Activated T-cell treated with anti-CD3 and anti-CD28 coated beads, Interleukin-2, amount 50 U/mL, for 24 hours (primary cell): ENCODE results near the gene SFMBT1.
A peak's percentile ranks its signal among the peaks of the same experiment; 100 is the strongest.
"Not testable (repeated sequence)": the region's sequence is repeated elsewhere in the genome, so short reads cannot be mapped to it uniquely, and the experiment has no call there.

Experiments
- DNase-seq: peaks from one replicate; pipeline ENCODE4 v3.0.0-alpha.2; 2020
- H3K27ac Mint-ChIP-seq: 2 replicates; pipeline ENCODE4 v1.8.0; 2020; ENCODE audit warnings: mild to moderate bottlenecking, mixed read lengths
- H3K27me3 Mint-ChIP-seq: 2 replicates; pipeline ENCODE4 v1.8.0; 2020; ENCODE audit warnings: mixed read lengths
- H3K36me3 Mint-ChIP-seq: 2 replicates; pipeline ENCODE4 v1.8.0; 2020; ENCODE audit warnings: low read depth, mixed read lengths
- H3K4me1 Mint-ChIP-seq: 2 replicates; pipeline ENCODE4 v1.8.0; 2020; ENCODE audit warnings: low read depth, mixed read lengths
- H3K4me3 Mint-ChIP-seq: 2 replicates; pipeline ENCODE4 v1.8.0; 2020; ENCODE audit warnings: mild to moderate bottlenecking, moderate library complexity, mixed read lengths
- H3K9me3 Mint-ChIP-seq: 2 replicates; pipeline ENCODE4 v1.8.0; 2020; ENCODE audit warnings: mixed read lengths

The SFMBT1 gene

GRCh38 chr3:53062905-53063304, 17.0 kb upstream of the SFMBT1 start:
- Mint-ChIP-seq H3K27ac (no peak overlapping the region), H3K9me3 (no peaks in the 10 kb centered on the region), H3K4me3 (no peak overlapping the region), H3K27me3 (no peaks in the 10 kb centered on the region), H3K4me1 (no peaks in the 10 kb centered on the region), H3K36me3 (no peaks in the 10 kb centered on the region)
- DNase-seq = no peak

DNA sequence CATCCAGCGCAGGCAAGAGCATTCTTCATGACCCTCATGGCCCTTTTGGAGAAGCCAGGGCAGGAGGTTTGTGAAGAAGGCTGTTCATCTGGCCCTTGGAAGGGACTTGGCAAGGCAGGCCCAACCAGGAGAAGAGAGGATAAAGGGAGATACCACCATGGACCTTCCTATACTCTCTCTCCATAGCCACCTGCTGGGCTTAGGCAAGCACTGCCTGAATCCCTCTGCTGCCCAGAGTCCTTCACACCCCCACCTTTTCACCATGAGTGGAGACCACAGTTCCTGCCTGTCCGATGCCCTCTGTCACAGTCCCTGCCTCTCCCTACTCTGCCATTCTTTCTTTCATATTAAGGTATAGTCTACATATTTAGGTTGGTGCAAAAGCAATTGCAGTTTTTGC, 10.6 kb upstream of the SFMBT1 start:
- DNase-seq = no peak
- Mint-ChIP-seq H3K27ac (no peak overlapping the region), H3K27me3 (no peaks in the 10 kb centered on the region), H3K36me3 (no peaks in the 10 kb centered on the region), H3K4me3 (no peak overlapping the region), H3K9me3 (no peaks in the 10 kb centered on the region), H3K4me1 (no peaks in the 10 kb centered on the region)

GRCh38 chr3:53054233-53054632, 8.4 kb upstream of the SFMBT1 start:
- H3K4me1 Mint-ChIP-seq, DNase-seq, H3K27me3 Mint-ChIP-seq, H3K36me3 Mint-ChIP-seq, H3K27ac Mint-ChIP-seq, H3K4me3 Mint-ChIP-seq, H3K9me3 Mint-ChIP-seq: not testable (repeated sequence)

DNA sequence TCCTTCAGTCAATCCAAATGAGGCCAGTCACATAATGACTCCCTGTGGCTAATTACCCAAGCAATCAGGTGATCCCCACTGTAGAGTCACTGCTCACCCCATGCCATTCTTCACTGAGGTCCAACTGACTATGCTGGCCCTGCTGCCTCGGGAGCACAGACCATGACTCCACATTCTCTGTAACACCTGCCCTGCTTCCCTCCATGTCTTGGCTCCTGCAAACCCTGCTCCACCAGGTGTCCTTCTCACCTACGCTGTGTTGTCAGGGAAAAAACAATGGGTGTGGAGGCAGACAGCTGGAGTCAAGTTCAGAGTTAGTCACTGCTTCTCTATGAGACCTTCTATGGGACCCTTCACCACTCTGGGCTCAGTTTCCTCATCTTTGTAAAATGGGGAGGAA, 6.1 kb upstream of the SFMBT1 start:
- DNase-seq = no peak
- H3K4me3 Mint-ChIP-seq = no peak overlapping the region
- no peaks in the 10 kb centered on the region for H3K27me3 Mint-ChIP-seq
- H3K4me1 Mint-ChIP-seq = peaks cover 7% of the 10 kb centered on the region
- no peaks in the 10 kb centered on the region for H3K36me3 Mint-ChIP-seq
- H3K9me3 Mint-ChIP-seq = no peaks in the 10 kb centered on the region
- H3K27ac Mint-ChIP-seq = no peak overlapping the region

DNA sequence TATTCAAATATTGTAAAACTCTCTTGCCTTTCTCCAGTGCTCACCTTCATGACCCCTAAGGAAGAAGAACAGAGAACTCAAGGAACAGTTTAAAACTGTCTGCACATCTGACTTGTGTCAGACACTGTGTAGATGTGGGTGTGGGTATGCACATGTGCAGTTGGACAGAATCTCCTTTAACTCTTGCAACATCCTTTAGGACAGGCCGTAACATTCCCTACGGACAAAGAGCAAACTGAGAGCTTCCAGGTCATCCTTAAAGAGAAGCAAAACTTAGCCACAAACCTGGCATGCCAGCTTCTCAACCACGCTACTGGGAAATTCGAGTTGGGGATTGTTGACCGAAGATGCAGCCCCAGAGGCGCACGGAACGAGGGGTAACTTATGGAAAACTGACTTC, 4.1 kb upstream of the SFMBT1 start:
- no peaks in the 10 kb centered on the region for H3K27me3 Mint-ChIP-seq
- H3K4me1 Mint-ChIP-seq = peaks cover 11% of the 10 kb centered on the region
- H3K27ac Mint-ChIP-seq = no peak overlapping the region
- DNase-seq = no peak
- H3K9me3 Mint-ChIP-seq = no peaks in the 10 kb centered on the region
- no peaks in the 10 kb centered on the region for H3K36me3 Mint-ChIP-seq
- H3K4me3 Mint-ChIP-seq = no peak overlapping the region

GRCh38 chr3:53046171-53047170, 598 bp upstream of the SFMBT1 start:
- Mint-ChIP-seq H3K36me3 (peaks cover 5% of the 10 kb centered on the region), H3K27me3 (no peaks in the 10 kb centered on the region), H3K4me1 (peaks cover 39% of the 10 kb centered on the region), H3K4me3 (peak overlapping the region; percentile 70), H3K27ac (peak overlapping the region; percentile 66), H3K9me3 (no peaks in the 10 kb centered on the region)
- DNase-seq = peak; percentile 80

- H3K27me3 Mint-ChIP-seq = no peaks in the 10 kb centered on the region
- no peaks in the 10 kb centered on the region for H3K9me3 Mint-ChIP-seq
- H3K4me3 Mint-ChIP-seq = peak overlapping the region; percentile 94
- DNase-seq = peak; percentile 69
- peaks cover 5% of the 10 kb centered on the region for H3K36me3 Mint-ChIP-seq
- H3K27ac Mint-ChIP-seq = peak overlapping the region; percentile 96
- peaks cover 52% of the 10 kb centered on the region for H3K4me1 Mint-ChIP-seq
These were observed 959 bp downstream of the SFMBT1 start for GRCh38 chr3:53044711-53045517.

GRCh38 chr3:53044371-53044710, 1.5 kb downstream of the SFMBT1 start:
- no peak for DNase-seq
- peak overlapping the region; percentile 94 for H3K4me3 Mint-ChIP-seq
- H3K4me1 Mint-ChIP-seq = peaks cover 55% of the 10 kb centered on the region
- H3K36me3 Mint-ChIP-seq = peaks cover 5% of the 10 kb centered on the region
- H3K27me3 Mint-ChIP-seq = no peaks in the 10 kb centered on the region
- no peaks in the 10 kb centered on the region for H3K9me3 Mint-ChIP-seq
- peak overlapping the region; percentile 96 for H3K27ac Mint-ChIP-seq

DNA sequence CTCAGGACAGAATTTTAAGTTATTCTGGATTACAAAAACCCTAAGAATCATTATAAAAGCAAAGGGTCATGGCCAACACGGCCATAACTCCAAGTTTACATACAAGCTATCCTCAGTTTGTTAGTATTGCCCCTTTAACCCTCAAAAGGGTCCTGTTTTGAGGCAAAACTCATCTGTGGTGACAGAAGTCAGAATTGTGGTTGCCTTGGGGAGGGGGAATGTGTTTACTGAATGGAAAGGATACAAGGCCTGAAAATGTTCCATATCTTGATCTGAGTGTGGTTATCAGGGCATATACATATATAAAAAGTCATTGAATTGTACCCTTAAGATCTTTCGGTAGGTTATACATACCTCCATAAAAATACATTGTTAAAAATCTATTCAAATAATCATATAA, 2.1 kb downstream of the SFMBT1 start:
- H3K27me3 Mint-ChIP-seq = no peaks in the 10 kb centered on the region
- peaks cover 61% of the 10 kb centered on the region for H3K4me1 Mint-ChIP-seq
- H3K9me3 Mint-ChIP-seq = no peaks in the 10 kb centered on the region
- H3K36me3 Mint-ChIP-seq = peaks cover 5% of the 10 kb centered on the region
- H3K4me3 Mint-ChIP-seq = peak overlapping the region; percentile 94
- H3K27ac Mint-ChIP-seq = peak overlapping the region; percentile 96
- no peak for DNase-seq

- no peak for DNase-seq
- peaks cover 5% of the 10 kb centered on the region for H3K36me3 Mint-ChIP-seq
- H3K27me3 Mint-ChIP-seq = no peaks in the 10 kb centered on the region
- peak overlapping the region; percentile 30 for H3K27ac Mint-ChIP-seq
- no peak overlapping the region for H3K4me3 Mint-ChIP-seq
- peaks cover 69% of the 10 kb centered on the region for H3K4me1 Mint-ChIP-seq
- H3K9me3 Mint-ChIP-seq = no peaks in the 10 kb centered on the region
These were observed 3.2 kb downstream of the SFMBT1 start for GRCh38 chr3:53042651-53043050.

- Mint-ChIP-seq H3K36me3 (peaks cover 5% of the 10 kb centered on the region), H3K9me3 (no peaks in the 10 kb centered on the region), H3K4me1 (peaks cover 80% of the 10 kb centered on the region), H3K27me3 (no peaks in the 10 kb centered on the region), H3K4me3 (no peak overlapping the region), H3K27ac (peak overlapping the region; percentile 50)
- DNase-seq = no peak
These were observed 5.5 kb downstream of the SFMBT1 start for GRCh38 chr3:53040351-53040820.

DNA sequence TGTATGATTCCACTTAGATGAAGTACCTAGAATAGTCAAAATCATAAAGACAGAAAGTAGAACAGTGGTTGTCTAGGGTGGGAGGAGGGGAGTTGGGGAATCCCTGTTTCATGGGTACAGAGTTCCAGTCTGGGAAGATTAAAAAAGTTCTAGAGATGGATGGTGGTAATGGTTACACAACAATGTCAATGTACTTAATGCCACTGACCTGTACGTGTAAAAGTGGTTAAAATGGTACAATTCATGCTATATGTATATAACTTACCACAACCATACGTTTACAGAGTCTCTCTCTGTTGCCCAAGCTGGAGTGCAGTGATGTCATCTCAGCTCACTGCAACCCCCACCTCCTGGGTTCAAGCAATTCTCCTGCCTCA, 6.5 kb downstream of the SFMBT1 start:
- H3K27ac Mint-ChIP-seq = no peak overlapping the region
- no peak overlapping the region for H3K4me3 Mint-ChIP-seq
- peaks cover 83% of the 10 kb centered on the region for H3K4me1 Mint-ChIP-seq
- no peaks in the 10 kb centered on the region for H3K36me3 Mint-ChIP-seq
- DNase-seq = no peak
- H3K27me3 Mint-ChIP-seq = no peaks in the 10 kb centered on the region
- no peaks in the 10 kb centered on the region for H3K9me3 Mint-ChIP-seq

DNA sequence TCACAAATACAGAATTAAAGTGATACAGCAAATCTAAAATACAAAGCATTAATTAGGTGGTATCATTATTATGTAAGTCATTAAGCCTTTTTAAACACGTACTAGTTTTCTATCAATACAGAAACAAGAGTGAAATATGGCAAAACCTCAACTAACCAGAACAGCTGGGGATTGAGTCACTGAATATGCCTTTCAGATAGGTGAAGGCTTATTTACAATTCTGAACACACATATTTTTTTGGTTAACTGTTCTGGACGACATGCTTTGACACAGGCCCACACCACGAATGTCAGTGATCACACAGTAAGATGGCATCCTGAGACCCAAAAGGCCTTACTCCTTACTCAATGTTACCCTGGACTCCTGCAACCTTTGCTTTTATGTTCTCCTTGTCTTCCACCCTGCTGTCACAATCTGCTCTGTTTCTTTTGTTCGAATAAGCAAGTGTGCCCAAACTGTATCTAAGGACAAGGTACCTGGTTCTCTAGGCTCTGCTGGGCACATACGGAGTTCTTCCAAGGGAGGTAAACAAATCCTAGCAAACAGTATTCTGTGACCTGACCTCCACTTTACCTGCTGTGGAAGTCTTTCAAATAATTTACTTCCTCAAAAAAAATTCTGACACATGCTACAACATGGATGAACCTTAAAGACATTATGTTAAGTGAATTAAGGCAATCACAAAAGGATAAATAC, 7.0 kb downstream of the SFMBT1 start:
- Mint-ChIP-seq H3K4me1 (peaks cover 77% of the 10 kb centered on the region), H3K4me3 (no peak overlapping the region), H3K9me3 (no peaks in the 10 kb centered on the region), H3K27ac (peak overlapping the region; percentile 13), H3K36me3 (no peaks in the 10 kb centered on the region), H3K27me3 (no peaks in the 10 kb centered on the region)
- DNase-seq = no peak

DNA sequence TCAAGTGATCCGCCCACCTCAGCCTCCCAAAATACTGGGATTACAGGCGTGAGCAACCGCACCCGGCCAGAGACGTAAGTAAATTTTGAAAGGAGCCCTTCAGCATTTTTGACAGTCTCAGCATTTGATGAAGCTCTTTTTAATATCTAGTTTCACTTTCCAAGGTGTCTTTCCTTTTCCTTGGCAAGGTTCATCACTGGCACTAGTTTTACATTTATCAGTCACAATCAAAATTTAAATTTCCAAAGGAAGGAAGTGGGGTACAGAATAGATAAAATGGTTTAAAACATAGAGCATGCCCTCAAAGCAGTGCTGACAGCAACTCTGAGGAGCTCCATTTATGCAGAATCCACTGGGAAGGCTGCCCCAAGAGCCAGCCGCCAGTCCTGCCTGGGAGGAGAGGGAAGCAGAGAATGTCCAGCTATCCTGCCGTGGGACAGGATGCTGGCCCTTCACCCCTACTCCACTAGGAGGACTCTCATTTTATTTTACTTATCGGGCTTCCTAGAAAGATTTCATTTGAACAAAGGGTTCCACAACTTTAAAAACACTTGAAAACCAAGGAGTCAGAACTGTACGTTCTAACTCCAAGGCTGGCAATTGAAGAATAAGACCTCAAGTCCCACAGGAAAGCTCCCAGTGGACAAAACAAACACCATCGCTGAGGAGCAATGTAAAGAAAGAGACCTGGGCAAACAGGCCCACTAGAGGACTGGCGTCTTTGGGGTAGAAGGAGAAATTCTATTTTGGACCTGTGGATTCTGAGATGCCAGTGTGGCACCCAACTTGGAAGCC, 9.9 kb downstream of the SFMBT1 start:
- DNase-seq = no peak
- Mint-ChIP-seq H3K27ac (peak overlapping the region; percentile 28), H3K27me3 (no peaks in the 10 kb centered on the region), H3K4me3 (no peak overlapping the region), H3K36me3 (no peaks in the 10 kb centered on the region), H3K9me3 (no peaks in the 10 kb centered on the region), H3K4me1 (peaks cover 70% of the 10 kb centered on the region)
